Caco-2 (cell line): ENCODE data around the gene MAN2C1. TPM values are rescaled to one million over a fixed set of nuclear protein-coding genes. Genes with fewer than 3 reads are reported as not detected.
"Not testable (repeated sequence)": the region's sequence is repeated elsewhere in the genome, so short reads cannot be mapped to it uniquely, and the experiment has no call there.

ENCODE experiments used
- BruUV-seq: library from RNA; stranded (reverse); fragments of 400-500 nt; replicated peaks from 2 replicates; lab custom pipeline; 2021; lab: Mats Ljungman, UMichigan
- CTCF ChIA-PET: fragments of 300-600 bp; sonication (Branson Sonifier 250); formaldehyde crosslinking; loops from one replicate; lab custom pipeline; 2022; ENCODE audit warnings: antibody characterized with exemption; lab: Charles Lee
- POLR2A ChIA-PET: fragments of 300-600 bp; sonication (Branson Sonifier 250); formaldehyde crosslinking; loops from one replicate; lab custom pipeline; 2022; ENCODE audit warnings: antibody characterized with exemption; lab: Charles Lee
- DNase-seq, 2 experiments: peaks; one replicate each; pipeline versions ENCODE4 v3.0.0 to v3.0.0-alpha.2; 2020 to 2022
- H3K27me3 ChIP-seq: replicated peaks from 2 replicates; pipeline ENCODE4 v1.6.0; 2011; ENCODE audit warnings: low read length; ENCODE audit not compliant: control insufficient read depth, insufficient read depth
- H3K36me3 ChIP-seq: 2 replicates; pipeline ENCODE4 v1.5.1; 2011; ENCODE audit warnings: low read length; ENCODE audit not compliant: control insufficient read depth, insufficient read depth
- H3K4me1 ChIP-seq: fragments of 250-450 bp; sonication (Bioruptor Pico); 2 replicates; pipeline ENCODE4 v1.5.1; 2020; ENCODE audit warnings: mild to moderate bottlenecking
- H3K4me3 ChIP-seq: 2 replicates; pipeline ENCODE4 v1.5.1; 2011; ENCODE audit warnings: low read depth, mild to moderate bottlenecking, control low read depth, low read length
- H3K9me3 ChIP-seq: fragments of 250-450 bp; sonication (Bioruptor Pico); 2 replicates; pipeline ENCODE4 v1.5.1; 2020; ENCODE audit warnings: mild to moderate bottlenecking, moderate library complexity
- H3K27ac Mint-ChIP-seq: one replicate; pipeline ENCODE4 v1.8.0; 2022; ENCODE audit warnings: mixed read lengths; ENCODE audit not compliant: unreplicated experiment
- H3K27me3 Mint-ChIP-seq: one replicate; pipeline ENCODE4 v1.8.0; 2022; ENCODE audit warnings: mixed read lengths; ENCODE audit not compliant: insufficient read depth, unreplicated experiment
- H3K36me3 Mint-ChIP-seq: one replicate; pipeline ENCODE4 v1.8.0; 2022; ENCODE audit warnings: mild to moderate bottlenecking, mixed read lengths; ENCODE audit not compliant: insufficient read depth, unreplicated experiment
- H3K4me1 Mint-ChIP-seq: one replicate; pipeline ENCODE4 v1.8.0; 2022; ENCODE audit warnings: low read depth, mixed read lengths; ENCODE audit not compliant: unreplicated experiment
- H3K4me3 Mint-ChIP-seq: one replicate; pipeline ENCODE4 v1.8.0; 2022; ENCODE audit warnings: mild to moderate bottlenecking, moderate library complexity, mixed read lengths; ENCODE audit not compliant: unreplicated experiment
- H3K9me3 Mint-ChIP-seq: one replicate; pipeline ENCODE4 v1.8.0; 2022; ENCODE audit warnings: mixed read lengths; ENCODE audit not compliant: unreplicated experiment
- CTCF ChIP-seq, 2 experiments: fragments of 200-600 bp in 1 of 2; IDR thresholded peaks; 1 replicate in 1 of 2; 2 replicates in 1 of 2; pipeline versions ENCODE4 v1.5.1 to v1.8.0; 2011 to 2022; ENCODE audit warnings: antibody characterized with exemption in 1 of 2, control low read depth in 1 of 2, inconsistent platforms in 1 of 2, low read depth in 1 of 2, low read length in 1 of 2, mild to moderate bottlenecking in 1 of 2, moderate library complexity in 1 of 2; ENCODE audit not compliant: insufficient read depth in 1 of 2, severe bottlenecking in 1 of 2, unreplicated experiment in 1 of 2
- intact Hi-C: fragments of 100-400 bp; cut with micrococcal nuclease; formaldehyde crosslinking; loops from one replicate; pipeline ENCODE4 v1.10.0; 2022; ENCODE audit not compliant: unreplicated experiment
- total RNA-seq: library from RNA; stranded (reverse); gene quantifications from 2 replicates; pipeline ENCODE4 v1.2.3, GENCODE V29; 2022

The MAN2C1 gene
- total RNA-seq, 1 experiment from 2014 or later = 140 TPM

- Mint-ChIP-seq H3K27ac (no peak overlapping the region), H3K4me3 (no peak overlapping the region), H3K27me3 (peaks cover 13% of the 10 kb centered on the region), H3K9me3 (no peaks in the 10 kb centered on the region), H3K4me1 (no peaks in the 10 kb centered on the region), H3K36me3 (no peaks in the 10 kb centered on the region)
- no TSS peak for BruUV-seq
- ChIA-PET CTCF (no interaction called here), POLR2A (no interaction called here)
- intact Hi-C loops = no loop called here
- Histone ChIP-seq H3K27me3 (no peaks in the 10 kb centered on the region), H3K4me1 (no peaks in the 10 kb centered on the region), H3K9me3 (no peaks in the 10 kb centered on the region), H3K4me3 (no peak overlapping the region), H3K36me3 (no peaks in the 10 kb centered on the region)
- TF ChIP-seq CTCF (IDR thresholded peaks at IDR 0.05; ENCODE audit: insufficient read depth in 1 of 2, low read depth in 1 of 2, low read length in 1 of 2, severe bottlenecking in 1 of 2, unreplicated experiment in 1 of 2) = no peak
- DNase-seq = no peak
These were observed 53.7 kb downstream of the MAN2C1 start for GRCh38 chr15:75314552-75315290.

- BruUV-seq = no TSS peak
- no peaks in the 10 kb centered on the region for H3K9me3 Mint-ChIP-seq
- Histone ChIP-seq H3K4me1 (no peaks in the 10 kb centered on the region), H3K36me3 (no peaks in the 10 kb centered on the region), H3K4me3 (no peak overlapping the region), H3K27me3 (no peaks in the 10 kb centered on the region), H3K9me3 (no peaks in the 10 kb centered on the region)
- ChIA-PET POLR2A (no interaction called here), CTCF (no interaction called here)
- intact Hi-C loops = no loop called here
- H3K4me1 Mint-ChIP-seq = no peaks in the 10 kb centered on the region
- no peak overlapping the region for H3K27ac Mint-ChIP-seq
- no peak for DNase-seq
- no peak for TF ChIP-seq CTCF (IDR thresholded peaks at IDR 0.05; ENCODE audit: insufficient read depth in 1 of 2, low read depth in 1 of 2, low read length in 1 of 2, severe bottlenecking in 1 of 2, unreplicated experiment in 1 of 2)
- H3K27me3 Mint-ChIP-seq = peaks cover 18% of the 10 kb centered on the region
- no peak overlapping the region for H3K4me3 Mint-ChIP-seq
- H3K36me3 Mint-ChIP-seq = no peaks in the 10 kb centered on the region
These were observed 55.1 kb downstream of the MAN2C1 start for GRCh38 chr15:75313116-75313845.

GRCh38 chr15:75312548-75312947, 55.9 kb downstream of the MAN2C1 start:
- H3K27me3 Mint-ChIP-seq = peaks cover 16% of the 10 kb centered on the region
- H3K4me1 Mint-ChIP-seq, H3K27me3 ChIP-seq, H3K4me1 ChIP-seq, H3K36me3 Mint-ChIP-seq, BruUV-seq, DNase-seq, intact Hi-C loops, H3K36me3 ChIP-seq, H3K4me3 Mint-ChIP-seq, H3K27ac Mint-ChIP-seq, H3K9me3 Mint-ChIP-seq, H3K4me3 ChIP-seq, H3K9me3 ChIP-seq, POLR2A ChIA-PET, CTCF ChIA-PET: not testable (repeated sequence)
